HG03280 (cell line): ENCODE results near the gene GPRASP3.
"Not testable (repeated sequence)": the region's sequence is repeated elsewhere in the genome, so short reads cannot be mapped to it uniquely, and the experiment has no call there.

Experiments used
- ATAC-seq: cut with Tn5 transposase; IDR thresholded peaks from one replicate; pipeline ENCODE4 v1.9.1; 2021; ENCODE audit warnings: mild to moderate bottlenecking, moderate library complexity; ENCODE audit not compliant: unreplicated experiment

GPRASP3 gene, protein sequence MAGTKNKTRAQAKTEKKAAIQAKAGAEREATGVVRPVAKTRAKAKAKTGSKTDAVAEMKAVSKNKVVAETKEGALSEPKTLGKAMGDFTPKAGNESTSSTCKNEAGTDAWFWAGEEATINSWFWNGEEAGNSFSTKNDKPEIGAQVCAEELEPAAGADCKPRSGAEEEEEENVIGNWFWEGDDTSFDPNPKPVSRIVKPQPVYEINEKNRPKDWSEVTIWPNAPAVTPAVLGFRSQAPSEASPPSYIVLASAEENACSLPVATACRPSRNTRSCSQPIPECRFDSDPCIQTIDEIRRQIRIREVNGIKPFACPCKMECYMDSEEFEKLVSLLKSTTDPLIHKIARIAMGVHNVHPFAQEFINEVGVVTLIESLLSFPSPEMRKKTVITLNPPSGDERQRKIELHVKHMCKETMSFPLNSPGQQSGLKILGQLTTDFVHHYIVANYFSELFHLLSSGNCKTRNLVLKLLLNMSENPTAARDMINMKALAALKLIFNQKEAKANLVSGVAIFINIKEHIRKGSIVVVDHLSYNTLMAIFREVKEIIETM

DNA sequence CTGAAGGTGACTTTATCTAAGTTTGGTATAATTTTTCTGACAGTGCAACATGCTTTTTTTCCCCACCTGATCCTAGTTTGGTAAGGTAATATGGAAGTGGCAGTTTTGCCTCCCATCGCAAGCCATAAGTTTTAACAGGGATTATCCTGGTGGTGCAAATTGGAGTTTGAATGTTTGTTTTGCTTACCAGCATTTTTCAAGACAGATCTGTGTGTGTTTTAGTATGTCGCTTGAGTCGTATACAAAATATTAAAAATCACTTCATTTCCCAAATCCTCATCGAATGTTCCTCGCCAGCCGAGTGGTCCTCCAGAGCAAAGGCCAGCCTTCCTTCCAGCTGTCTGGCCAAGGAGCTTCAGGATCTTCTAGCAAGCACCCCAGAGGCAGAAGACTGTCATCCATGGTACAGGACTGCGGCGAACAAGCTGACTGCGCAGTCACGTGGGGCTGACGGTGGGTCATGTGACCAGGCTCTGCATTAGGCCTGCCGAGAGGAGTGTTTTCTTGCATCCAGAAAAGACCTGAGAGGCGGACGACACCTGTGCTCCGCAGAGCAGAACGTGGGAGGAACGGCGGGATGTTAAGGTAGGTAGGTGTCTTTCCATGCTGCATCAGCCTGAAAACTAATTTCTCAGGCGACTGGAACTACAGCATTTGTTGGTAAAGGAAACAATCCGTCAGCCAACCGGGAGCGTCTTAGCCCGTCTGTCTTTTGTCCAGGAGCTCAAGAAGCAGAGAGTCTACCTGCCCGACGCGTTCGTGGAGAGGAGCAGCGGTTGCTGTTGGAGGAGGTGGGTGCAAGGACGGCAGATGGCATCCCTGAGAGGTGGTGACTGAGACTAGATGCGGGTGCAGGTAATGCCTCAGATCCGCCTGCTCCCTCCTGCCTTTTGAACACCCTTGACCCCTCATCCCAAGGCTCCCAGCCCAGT lies at the start of gene GPRASP3:
Gene GPRASP3, plus strand, starts transcription at position 507 of the 932 bp plus-strand sequence. CDS start 28,253 bp downstream, outside the sequence.
- no peak for ATAC-seq

DNA sequence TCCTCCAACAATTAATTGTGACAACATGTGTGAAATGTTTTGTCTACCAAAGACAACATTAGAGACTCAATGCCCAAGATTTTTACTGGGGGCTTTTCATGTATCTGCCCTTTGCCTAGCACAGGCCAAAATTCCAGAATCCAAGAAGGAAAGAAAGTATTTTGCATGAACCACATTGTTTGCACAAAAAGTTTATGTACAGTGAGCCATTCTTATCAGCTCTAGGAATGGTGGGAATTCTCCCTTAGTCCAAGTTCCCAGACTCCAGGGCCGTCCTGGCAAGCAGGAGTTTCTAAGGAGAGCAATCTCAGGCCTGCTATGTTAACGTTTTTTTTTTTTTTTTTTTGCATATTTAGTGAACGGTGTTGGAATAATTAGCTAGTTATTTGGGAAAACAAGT lies 47.7 kb upstream of the GPRASP3 start:
- ATAC-seq = no peak

DNA sequence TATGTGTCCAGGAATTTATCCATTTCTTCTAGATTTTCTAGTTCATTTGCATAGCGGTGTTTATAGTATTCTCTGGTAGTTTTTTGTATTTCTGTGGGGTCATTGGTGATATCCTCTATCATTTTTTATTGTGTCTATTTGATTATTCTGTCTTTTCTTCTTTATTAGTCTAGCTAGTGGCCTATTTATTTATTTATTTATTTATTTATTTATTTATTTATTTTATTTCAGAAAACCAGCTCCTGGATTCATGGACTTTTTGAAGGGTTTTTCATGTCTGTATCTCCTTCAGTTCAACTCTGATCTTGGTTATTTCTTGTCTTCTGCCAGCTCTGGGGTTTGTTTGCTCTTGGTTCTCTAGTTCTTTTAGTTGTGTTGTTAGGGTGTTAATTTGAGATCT lies 43.1 kb upstream of the GPRASP3 start:
- ATAC-seq = not testable (repeated sequence)

- ATAC-seq = no peak
These were observed 35.6 kb upstream of the GPRASP3 start for GRCh38 chrX:102684772-102685520.

DNA sequence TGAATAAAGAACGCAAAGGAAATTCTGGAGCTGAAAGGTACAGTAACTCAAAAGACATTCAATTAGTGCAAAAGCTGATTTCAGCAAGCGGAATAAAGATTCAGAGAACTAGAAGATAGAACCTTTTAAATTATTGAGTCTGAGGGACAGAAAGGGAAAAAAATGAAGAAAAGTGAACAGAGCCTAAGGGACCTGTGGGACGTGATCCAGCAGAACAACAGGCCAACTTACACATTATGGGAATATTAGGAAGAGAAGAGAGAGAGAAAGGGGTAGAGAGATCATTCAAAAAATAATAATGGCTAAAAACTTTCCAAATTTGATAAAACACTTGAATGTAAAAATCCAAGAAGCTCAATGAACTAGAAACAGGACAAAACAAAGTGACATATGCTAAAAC lies 25.8 kb upstream of the GPRASP3 start:
- no peak for ATAC-seq

- ATAC-seq = no peak
These were observed 24.2 kb upstream of the GPRASP3 start for GRCh38 chrX:102696306-102696705.

DNA sequence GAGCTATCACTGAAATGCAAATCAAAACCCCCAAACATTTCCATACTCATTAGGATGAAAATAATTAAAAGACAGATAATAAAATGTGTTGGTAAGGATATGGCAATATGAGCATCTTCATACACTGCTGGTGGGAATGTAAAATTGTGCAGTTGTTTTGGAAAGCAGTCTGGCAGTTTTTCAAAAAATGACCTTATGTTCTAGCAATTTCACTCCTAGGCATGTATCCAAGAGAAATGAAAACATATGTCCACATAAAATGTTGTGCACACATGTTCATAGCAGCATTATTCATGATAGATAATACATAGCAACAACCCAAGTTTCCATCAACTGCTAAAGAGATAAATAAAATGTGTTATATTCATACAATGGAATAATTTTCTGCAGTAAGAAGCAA lies 23.0 kb upstream of the GPRASP3 start:
- ATAC-seq = no peak

DNA sequence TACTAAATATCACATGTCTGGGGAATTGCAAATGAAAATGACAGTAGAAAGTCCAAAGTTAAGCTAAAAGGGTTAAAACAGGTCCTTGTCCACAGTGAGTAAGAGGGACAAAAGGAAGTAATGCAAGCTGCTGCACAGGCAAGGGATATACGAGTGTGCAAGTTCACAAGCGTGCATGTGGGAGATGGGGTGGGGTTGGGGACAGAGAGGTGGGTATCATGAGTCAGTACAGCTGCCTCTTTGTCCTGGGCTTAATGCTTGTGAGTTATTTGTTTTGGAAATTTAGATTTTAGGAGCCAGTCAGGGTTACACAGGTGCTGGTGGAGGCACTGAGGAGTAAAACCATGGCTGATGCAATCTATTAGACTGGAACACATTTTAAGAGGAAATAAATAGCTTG lies 11.6 kb upstream of the GPRASP3 start:
- ATAC-seq = no peak

- no peak for ATAC-seq
These were observed 8.7 kb upstream of the GPRASP3 start for GRCh38 chrX:102711872-102712215.

DNA sequence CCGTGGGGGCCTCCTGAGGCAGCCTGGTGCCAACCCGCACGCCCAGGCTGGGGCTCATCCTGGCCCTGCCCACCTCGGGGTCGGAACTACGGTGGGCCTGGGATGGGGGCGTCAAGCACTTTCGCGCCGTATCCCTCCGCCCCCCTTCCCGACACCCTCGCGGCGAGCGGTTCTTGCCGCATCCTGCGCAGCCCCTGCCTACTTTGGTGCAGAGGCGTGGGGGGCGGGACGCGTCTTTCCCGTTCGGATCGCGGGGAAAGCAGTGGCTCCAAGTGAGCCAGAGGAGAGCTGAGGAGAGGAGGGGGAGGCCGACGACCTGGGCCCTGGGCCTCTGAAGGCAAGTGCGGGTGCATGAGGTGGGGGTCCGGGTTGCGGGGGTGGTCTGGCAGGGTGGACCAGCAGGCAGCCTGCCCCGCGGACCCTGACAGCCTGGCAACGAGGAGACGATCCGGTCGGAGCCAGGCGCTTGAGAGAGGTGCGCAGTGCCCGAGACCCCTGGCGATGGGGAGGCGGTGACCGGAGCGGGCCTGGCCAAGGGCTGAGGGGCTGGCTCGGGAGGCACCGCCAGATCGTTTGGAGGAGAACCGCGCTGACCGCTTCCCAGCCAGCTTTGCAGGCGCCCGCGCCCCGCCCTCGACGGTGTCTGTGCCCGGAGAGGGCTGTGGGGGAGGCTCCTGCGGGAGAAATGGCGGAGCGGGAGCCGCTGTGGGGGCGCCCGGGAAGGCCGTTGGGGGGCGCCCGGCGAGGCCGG lies 8.2 kb upstream of the GPRASP3 start, which contains the start of gene GPRASP2:
Gene GPRASP2, plus strand, starts transcription at position 233 of the 751 bp plus-strand sequence. CDS start 2,422 bp downstream, outside the sequence.
- no peak for ATAC-seq

GRCh38 chrX:102712981-102713625 lies 7.4 kb upstream of the GPRASP3 start:
- ATAC-seq = no peak

DNA sequence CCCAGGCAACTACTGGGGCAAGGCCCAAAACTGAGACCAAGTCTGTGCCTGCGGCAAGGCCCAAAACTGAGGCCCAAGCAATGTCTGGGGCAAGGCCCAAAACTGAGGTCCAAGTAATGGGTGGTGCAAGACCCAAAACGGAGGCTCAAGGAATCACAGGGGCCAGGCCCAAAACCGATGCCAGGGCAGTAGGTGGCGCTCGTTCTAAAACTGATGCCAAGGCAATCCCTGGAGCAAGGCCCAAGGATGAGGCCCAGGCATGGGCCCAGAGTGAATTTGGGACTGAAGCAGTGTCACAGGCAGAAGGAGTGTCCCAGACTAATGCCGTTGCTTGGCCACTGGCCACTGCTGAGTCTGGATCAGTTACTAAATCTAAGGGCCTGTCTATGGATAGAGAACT lies 5.5 kb upstream of the GPRASP3 start:
- no peak for ATAC-seq

- ATAC-seq = no peak
These were observed 4.6 kb upstream of the GPRASP3 start for GRCh38 chrX:102715967-102716366.

- ATAC-seq = not testable (repeated sequence)
These were observed 595 bp downstream of the GPRASP3 start for GRCh38 chrX:102721169-102721506.

DNA sequence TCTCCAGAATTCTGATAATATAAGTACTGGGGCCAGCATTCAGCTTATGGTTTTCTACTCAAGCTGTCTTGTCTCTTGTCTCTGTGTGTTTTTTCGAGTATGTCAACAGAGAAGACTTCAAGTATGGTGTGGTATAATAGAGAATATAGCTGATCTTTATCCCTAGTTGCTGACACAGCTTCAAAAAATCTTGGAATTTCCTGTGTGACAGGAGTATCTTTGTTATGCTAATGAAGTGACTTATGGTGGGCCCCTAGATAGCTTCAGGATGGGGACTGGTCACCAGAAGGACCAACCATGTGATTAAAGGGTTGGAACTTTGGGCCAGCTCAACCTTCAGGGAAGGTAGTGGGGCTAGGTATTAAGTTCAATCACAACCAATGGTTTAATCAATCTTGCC lies 2.9 kb downstream of the GPRASP3 start:
- ATAC-seq = no peak

DNA sequence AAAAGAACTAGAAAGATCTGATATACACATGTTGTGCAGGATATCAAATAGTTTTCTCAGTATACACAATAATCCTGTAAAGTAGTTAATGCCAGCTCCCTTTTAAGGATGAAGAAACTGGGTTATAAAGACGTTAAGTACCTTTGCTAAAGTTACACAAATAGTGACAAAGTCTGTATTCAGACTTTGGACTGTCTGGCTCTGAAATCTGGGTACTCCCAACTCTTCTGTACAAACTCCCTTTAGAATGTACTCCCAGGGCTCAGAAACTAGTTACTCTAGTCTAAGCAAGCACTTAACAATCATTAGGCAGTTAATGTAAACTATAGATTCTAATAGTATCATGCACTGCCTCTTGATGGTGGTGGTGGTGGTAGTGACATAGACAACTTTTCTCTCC lies 7.2 kb downstream of the GPRASP3 start:
- ATAC-seq = no peak

DNA sequence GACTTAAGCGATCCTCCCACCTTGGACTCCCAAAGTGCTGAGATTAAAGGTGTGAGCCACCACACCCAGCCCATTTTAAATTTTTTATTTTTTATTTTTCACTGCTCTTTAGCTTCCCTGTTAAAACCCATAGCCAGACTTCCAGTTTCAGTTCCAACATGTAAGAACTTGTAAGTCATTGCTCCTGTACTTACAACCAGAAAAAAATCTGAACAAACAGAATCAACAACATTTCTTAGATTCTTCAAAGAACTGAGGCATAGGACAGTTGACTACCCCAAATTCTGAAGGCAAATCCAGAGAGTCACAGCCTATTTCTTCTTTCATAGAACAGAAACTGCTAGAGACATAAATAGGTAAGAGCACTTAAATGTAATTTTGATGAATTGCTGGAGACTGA lies 8.1 kb downstream of the GPRASP3 start:
- no peak for ATAC-seq

DNA sequence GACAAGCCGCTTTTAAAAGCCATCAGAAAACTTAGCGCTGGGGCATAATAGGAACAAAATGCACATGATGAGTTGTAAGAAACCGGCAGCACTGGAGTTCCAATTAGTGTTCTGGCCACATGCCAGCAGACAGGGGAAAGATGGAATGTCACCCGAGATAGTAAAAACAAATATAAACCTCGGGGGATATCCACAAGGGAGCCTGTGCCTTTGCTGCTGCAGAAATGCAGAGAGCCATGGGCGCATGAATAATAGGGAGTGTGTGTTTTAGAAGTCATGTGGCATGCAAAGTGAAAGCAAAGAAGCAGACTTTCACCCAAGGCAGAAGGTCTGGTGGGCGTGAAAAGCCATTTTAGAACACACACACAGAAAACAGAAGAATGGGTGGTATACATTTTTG lies 19.1 kb downstream of the GPRASP3 start:
- no peak for ATAC-seq

GRCh38 chrX:102744307-102744706 lies 23.8 kb downstream of the GPRASP3 start:
- no peak for ATAC-seq

DNA sequence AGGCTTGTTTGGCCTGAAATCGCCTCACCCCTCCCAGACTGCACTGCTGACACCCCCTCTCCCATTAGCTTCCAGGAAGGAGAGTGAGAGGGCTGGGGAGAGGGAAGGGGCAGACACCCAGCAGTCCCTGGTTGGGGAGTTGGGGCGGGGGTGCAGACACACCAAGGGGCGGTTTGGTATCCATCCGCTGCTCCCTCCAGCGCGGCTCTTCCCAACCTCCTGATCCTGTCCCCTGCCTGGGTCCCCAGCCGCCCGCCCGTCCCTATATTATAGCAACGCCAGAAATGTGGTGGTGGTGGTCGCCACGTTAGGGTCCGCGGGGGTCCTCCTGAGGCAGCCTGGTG lies 24.9 kb downstream of the GPRASP3 start:
- no peak for ATAC-seq
